Prostate gland (tissue), 2 donors: ENCODE measurements around the gene NCOA6. TPM values are rescaled to one million over a fixed set of nuclear protein-coding genes. Genes with fewer than 3 reads are reported as not detected.

Experiments used
- DNase-seq: peaks from one replicate; pipeline ENCODE4 v3.0.0-alpha.2; 2019; ENCODE audit warnings: low spot score
- H3K27ac ChIP-seq, 2 donors: fragments of 200-600 bp; sonication (generic); 2 replicates each; pipeline ENCODE4 v1.5.1; 2017 to 2019
- H3K27me3 ChIP-seq: fragments of 200-600 bp; sonication (generic); replicated peaks from 2 replicates; pipeline ENCODE4 v1.5.1; 2019; ENCODE audit not compliant: insufficient read depth
- H3K36me3 ChIP-seq, 2 donors: fragments of 200-600 bp; sonication (generic); 1 replicate in 1 of 2; 2 replicates in 1 of 2; pipeline versions ENCODE4 v1.5.1 to v1.8.1; 2017 to 2019
- H3K4me1 ChIP-seq: fragments of 200-600 bp; sonication (generic); replicated peaks from 2 replicates; pipeline ENCODE4 v1.5.1; 2019
- H3K4me3 ChIP-seq, 2 donors: fragments of 200-600 bp; sonication (generic); 2 replicates each; pipeline ENCODE4 v1.5.1; 2017 to 2019
- H3K9me3 ChIP-seq: fragments of 200-600 bp; sonication (generic); 2 replicates; pipeline ENCODE4 v1.5.1; 2017
- POLR2A ChIP-seq: fragments of 450-650 bp; IDR thresholded peaks from one replicate; pipeline ENCODE4 v1.6.1; 2016; ENCODE audit warnings: antibody characterized with exemption, mild to moderate bottlenecking
- POLR2AphosphoS5 ChIP-seq: sonication (generic); formaldehyde crosslinking; IDR thresholded peaks from one replicate; pipeline ENCODE4 v1.6.1; 2017; ENCODE audit warnings: antibody characterized with exemption
- WGBS: methylation state at CpG from one replicate; pipeline ENCODE4 v1.1.5; 2018; 5-methylcytosine and 5-hydroxymethylcytosine counted together
- intact Hi-C: fragments of 100-400 bp; cut with DNase I; formaldehyde crosslinking; loops from one replicate; pipeline ENCODE4 v1.14.2; 2022
- total RNA-seq, 2 donors: library from RNA; depleted of rRNA; stranded (reverse); fragments of >200 nt; gene quantifications; one replicate each; pipeline ENCODE4 v1.1.0, GENCODE V29; 2016
- TF ChIP-seq, protein P1 (sequence below), 4 experiments: fragments of 200-600 bp in 2 of 4; fragments of 450-650 bp in 2 of 4; sonication (generic) in 2 of 4; IDR thresholded peaks; 1 replicate in 3 of 4; 2 replicates in 1 of 4; pipeline ENCODE4 v1.5.1; 2016 to 2019; ENCODE audit warnings: antibody characterized with exemption in 4 of 4, mild to moderate bottlenecking in 2 of 4, moderate library complexity in 2 of 4

Gene NCOA6
- total RNA-seq, 2 donors from 2014 or later, result 19.6 to 43.7 TPM

DNA sequence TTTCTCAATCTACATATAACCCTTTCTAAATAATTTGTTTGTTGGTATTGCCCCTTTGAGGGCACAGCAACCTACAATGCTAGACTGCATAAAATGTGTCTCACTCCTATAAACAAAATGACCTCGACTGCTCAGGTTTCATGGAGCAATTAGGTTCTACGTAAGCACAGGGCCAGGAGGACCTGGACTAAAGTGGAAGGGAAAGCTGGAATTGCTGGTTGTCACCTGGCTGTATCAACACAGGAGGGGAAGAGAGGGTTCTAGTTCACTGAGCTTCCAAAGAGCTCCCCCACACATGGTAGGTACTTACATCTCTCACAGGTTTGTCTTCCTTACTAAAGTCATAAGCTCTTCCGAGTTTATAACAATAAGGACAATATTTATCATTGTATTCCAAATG lies 51.0 kb downstream of the NCOA6 start:
- TF ChIP-seq POLR2AphosphoS5, result no peak
- no peak for TF ChIP-seq POLR2A
- TF ChIP-seq, protein P1, sequence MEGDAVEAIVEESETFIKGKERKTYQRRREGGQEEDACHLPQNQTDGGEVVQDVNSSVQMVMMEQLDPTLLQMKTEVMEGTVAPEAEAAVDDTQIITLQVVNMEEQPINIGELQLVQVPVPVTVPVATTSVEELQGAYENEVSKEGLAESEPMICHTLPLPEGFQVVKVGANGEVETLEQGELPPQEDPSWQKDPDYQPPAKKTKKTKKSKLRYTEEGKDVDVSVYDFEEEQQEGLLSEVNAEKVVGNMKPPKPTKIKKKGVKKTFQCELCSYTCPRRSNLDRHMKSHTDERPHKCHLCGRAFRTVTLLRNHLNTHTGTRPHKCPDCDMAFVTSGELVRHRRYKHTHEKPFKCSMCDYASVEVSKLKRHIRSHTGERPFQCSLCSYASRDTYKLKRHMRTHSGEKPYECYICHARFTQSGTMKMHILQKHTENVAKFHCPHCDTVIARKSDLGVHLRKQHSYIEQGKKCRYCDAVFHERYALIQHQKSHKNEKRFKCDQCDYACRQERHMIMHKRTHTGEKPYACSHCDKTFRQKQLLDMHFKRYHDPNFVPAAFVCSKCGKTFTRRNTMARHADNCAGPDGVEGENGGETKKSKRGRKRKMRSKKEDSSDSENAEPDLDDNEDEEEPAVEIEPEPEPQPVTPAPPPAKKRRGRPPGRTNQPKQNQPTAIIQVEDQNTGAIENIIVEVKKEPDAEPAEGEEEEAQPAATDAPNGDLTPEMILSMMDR (IDR thresholded peaks at IDR 0.05), result no peak
- Histone ChIP-seq H3K4me1 (no peaks in the 10 kb centered on the region), H3K27me3 (no peaks in the 10 kb centered on the region), H3K27ac (no peak overlapping the region), H3K4me3 (no peak overlapping the region), H3K9me3 (no peaks in the 10 kb centered on the region), H3K36me3 (peaks cover 0 to 8% of the 10 kb centered on the region in 2 donors)
- intact Hi-C loops, result loop anchor here (10.0 kb wide), 1 partner anchor 460 kb away; no protein-coding TSS in a partner anchor
- WGBS, result 60% methylated on average over 3 of the region's 3 CpGs
- no peak for DNase-seq

DNA sequence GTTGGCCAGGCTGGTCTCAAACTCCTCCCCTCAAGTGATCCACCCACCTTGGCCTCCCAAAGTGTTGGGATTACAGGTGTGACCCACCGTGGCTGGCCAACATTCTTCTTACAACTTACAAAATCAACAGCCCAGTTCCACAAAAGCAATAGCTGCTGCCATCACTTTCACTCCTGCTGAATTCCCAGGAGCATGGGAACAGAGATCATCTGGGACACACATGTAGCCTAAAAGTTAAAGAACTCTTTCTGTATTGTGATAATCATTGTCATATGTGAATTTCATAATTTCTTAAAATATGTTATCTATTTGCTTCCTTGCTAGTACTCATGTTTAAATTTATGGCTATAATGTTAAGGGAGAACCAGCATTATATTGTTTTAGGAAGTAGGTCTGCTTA lies 51.7 kb downstream of the NCOA6 start:
- Histone ChIP-seq H3K9me3 (no peaks in the 10 kb centered on the region), H3K36me3 (peaks cover 0 to 8% of the 10 kb centered on the region in 2 donors), H3K4me1 (no peaks in the 10 kb centered on the region), H3K27me3 (no peaks in the 10 kb centered on the region), H3K27ac (no peak overlapping the region), H3K4me3 (no peak overlapping the region)
- intact Hi-C loops, result loop anchor here (10.0 kb wide), 1 partner anchor 459 kb away; no protein-coding TSS in a partner anchor
- DNase-seq, result no peak
- no peak for TF ChIP-seq POLR2A
- TF ChIP-seq POLR2AphosphoS5, result no peak
- TF ChIP-seq, protein P1 (IDR thresholded peaks at IDR 0.05), result no peak
- WGBS, result 77% methylated on average over 1 of the region's 1 CpG

DNA sequence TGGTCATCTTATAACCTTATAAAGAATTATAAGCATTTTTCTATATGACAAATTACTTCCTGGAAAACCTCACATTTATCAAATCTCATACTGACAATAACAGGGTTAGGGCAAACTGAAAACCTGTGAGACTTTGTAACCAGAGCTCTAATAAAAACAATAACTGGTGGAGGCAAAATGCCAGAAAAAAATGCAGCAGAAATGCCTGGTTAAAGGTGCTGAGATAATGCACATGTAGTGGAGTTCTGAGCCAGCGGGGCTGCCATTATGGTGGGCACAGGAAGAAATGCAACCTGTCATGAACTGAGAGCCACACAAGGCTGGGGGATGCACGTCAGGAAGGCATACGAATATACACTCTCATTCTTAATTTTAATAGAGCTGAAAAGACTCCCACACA lies 53.0 kb downstream of the NCOA6 start:
- 86% methylated on average over 3 of the region's 3 CpGs for WGBS
- Histone ChIP-seq H3K27me3 (no peaks in the 10 kb centered on the region), H3K4me1 (no peaks in the 10 kb centered on the region), H3K36me3 (peaks cover 0 to 8% of the 10 kb centered on the region in 2 donors), H3K4me3 (no peak overlapping the region), H3K27ac (no peak overlapping the region), H3K9me3 (no peaks in the 10 kb centered on the region)
- TF ChIP-seq, protein P1 (IDR thresholded peaks at IDR 0.05), result no peak
- TF ChIP-seq POLR2AphosphoS5, result no peak
- TF ChIP-seq POLR2A, result no peak
- intact Hi-C loops, result loop anchor here (10.0 kb wide), 1 partner anchor 458 kb away; no protein-coding TSS in a partner anchor
- no peak for DNase-seq

DNA sequence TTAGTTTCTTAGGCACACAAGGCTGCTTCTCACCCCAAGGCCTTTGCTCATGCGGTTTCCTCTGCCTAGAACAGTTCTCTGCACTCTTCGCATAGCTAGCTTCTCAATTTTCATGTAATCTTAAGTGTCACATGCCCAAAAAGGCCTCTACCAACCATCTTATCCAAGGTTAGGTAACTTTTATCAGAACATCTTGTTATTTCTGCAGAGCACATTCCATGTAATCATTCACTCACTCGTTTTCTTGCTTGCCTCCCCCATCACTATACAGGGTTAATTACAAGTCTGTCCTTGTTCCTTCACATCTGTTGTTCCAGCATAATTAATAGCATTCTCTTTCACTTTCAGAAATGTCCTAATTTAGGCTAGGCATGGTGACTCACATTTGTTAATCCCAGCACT lies 53.8 kb downstream of the NCOA6 start:
- H3K27ac ChIP-seq, result peak overlapping the region in 1 of 2 donors; percentile 22
- intact Hi-C loops, result loop anchor here (10.0 kb wide), 1 partner anchor 457 kb away; no protein-coding TSS in a partner anchor

DNA sequence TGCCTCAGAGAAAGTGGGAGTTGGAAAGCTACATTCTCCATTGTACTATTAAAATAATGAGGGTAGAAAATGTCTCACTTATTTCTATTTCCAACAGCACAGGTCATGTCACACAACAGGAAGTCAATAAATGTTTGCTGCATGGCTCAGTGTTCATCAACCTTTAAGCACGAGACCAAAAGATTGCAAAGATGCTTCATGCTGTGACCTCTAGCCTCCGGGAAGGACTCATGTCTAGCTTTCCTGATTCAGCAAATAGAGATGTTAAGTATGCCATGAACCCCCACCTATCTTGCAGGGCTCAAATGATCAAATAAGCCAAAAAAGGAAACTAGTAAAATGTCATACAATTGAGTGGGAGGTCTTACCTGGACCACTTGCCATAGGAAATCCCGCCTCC lies 57.4 kb downstream of the NCOA6 start:
- Histone ChIP-seq H3K27ac (no peak overlapping the region), H3K36me3 (no peaks in the 10 kb centered on the region)

More for the DNA sequence above, 53.8 kb downstream of the NCOA6 start:
- DNase-seq, result no peak
- TF ChIP-seq, protein P1 (IDR thresholded peaks at IDR 0.05), result no peak
- peak; percentile 55 for TF ChIP-seq POLR2AphosphoS5
- no peak for TF ChIP-seq POLR2A
- Histone ChIP-seq H3K4me1 (no peaks in the 10 kb centered on the region), H3K4me3 (no peak overlapping the region), H3K9me3 (no peaks in the 10 kb centered on the region), H3K27me3 (no peaks in the 10 kb centered on the region), H3K36me3 (peaks cover 0 to 8% of the 10 kb centered on the region in 2 donors)
- WGBS, result 38% methylated on average over 3 of the region's 3 CpGs

More for the DNA sequence above, 57.4 kb downstream of the NCOA6 start:
- Histone ChIP-seq H3K4me3 (no peak overlapping the region), H3K27me3 (no peaks in the 10 kb centered on the region), H3K9me3 (no peaks in the 10 kb centered on the region), H3K4me1 (no peaks in the 10 kb centered on the region)
- no peak for DNase-seq
- no peak for TF ChIP-seq POLR2A
- TF ChIP-seq POLR2AphosphoS5, result no peak
- TF ChIP-seq, protein P1 (IDR thresholded peaks at IDR 0.05), result no peak
- WGBS, result 89% methylated on average over 3 of the region's 3 CpGs
- intact Hi-C loops, result loop anchor here (2.0 to 5.0 kb wide), 2 partner anchors 66 to 189 kb away; partner anchors contain the start of gene TP53INP2
